Mesodermal cell (in vitro differentiated cells): ENCODE results near the gene WDR38.

Source experiments
- H3K27ac ChIP-seq: 2 replicates; pipeline ENCODE4 v1.7.0; 2013; ENCODE audit warnings: mild to moderate bottlenecking, low read depth, low read length, moderate library complexity; ENCODE audit not compliant: severe bottlenecking
- H3K36me3 ChIP-seq: 2 replicates; pipeline ENCODE4 v1.7.1; 2013; ENCODE audit warnings: mild to moderate bottlenecking, low read length, moderate library complexity; ENCODE audit not compliant: control insufficient read depth, insufficient read depth
- H3K4me1 ChIP-seq: one replicate; pipeline ENCODE4 v1.7.1; 2013; ENCODE audit warnings: mild to moderate bottlenecking, low read length; ENCODE audit not compliant: insufficient read depth, control insufficient read depth, poor library complexity, severe bottlenecking
- H3K4me3 ChIP-seq: 2 replicates; pipeline ENCODE4 v1.7.0; 2013; ENCODE audit warnings: low read length, control low read depth, mild to moderate bottlenecking; ENCODE audit not compliant: insufficient read depth, poor library complexity, severe bottlenecking; ENCODE audit errors: extremely low read depth
- H3K9me3 ChIP-seq: 2 replicates; pipeline ENCODE4 v1.7.1; 2013; ENCODE audit warnings: mild to moderate bottlenecking, low read length, moderate library complexity; ENCODE audit not compliant: control insufficient read depth
- WGBS, 2 experiments: methylation state at CpG; one replicate each; pipeline ENCODE4 v1.1.5; 2013; ENCODE audit warnings: missing lambda C conversion rate in 2 of 2; ENCODE audit not compliant: insufficient coverage in 2 of 2; 5-methylcytosine and 5-hydroxymethylcytosine counted together

WDR38 gene

DNA sequence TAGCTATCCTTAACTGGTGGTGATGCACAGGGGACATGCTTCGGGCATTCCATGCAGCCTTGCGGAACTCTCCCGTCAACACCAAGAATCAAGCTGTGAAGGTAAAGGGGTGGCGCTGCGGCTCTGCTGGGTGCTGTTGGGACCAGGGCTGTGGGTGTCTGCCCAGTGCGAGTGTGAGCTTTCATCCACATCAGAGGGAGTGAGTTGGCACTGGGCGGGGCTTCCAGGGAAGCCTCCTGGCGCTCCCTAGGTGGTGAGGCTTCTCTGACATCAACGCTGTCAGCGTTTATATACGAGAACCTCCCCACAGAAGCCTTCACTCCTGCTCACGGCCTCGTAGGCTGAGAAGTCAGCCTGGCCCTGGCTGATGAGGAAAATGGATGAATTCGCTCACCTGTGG is 20.4 kb downstream of the WDR38 start:
- H3K4me3 ChIP-seq = no peak overlapping the region
- H3K36me3 ChIP-seq = peaks cover 81% of the 10 kb centered on the region

GRCh38 chr9:124875501-124875900 is 22.2 kb downstream of the WDR38 start:
- no peak overlapping the region for H3K27ac ChIP-seq
- no peaks in the 10 kb centered on the region for H3K9me3 ChIP-seq
- 83 to 94% methylated on average over 3 to 4 of the region's 6 CpGs for WGBS, 2 experiments
- H3K4me1 ChIP-seq = peaks cover 11% of the 10 kb centered on the region
- H3K4me3 ChIP-seq = no peak overlapping the region
- peaks cover 92% of the 10 kb centered on the region for H3K36me3 ChIP-seq

More for the DNA sequence above, 20.4 kb downstream of the WDR38 start:
- no peaks in the 10 kb centered on the region for H3K9me3 ChIP-seq
- peaks cover 11% of the 10 kb centered on the region for H3K4me1 ChIP-seq
- WGBS, 2 experiments = 90 to 93% methylated on average over 13 to 14 of the region's 14 CpGs
- H3K27ac ChIP-seq = no peak overlapping the region

DNA sequence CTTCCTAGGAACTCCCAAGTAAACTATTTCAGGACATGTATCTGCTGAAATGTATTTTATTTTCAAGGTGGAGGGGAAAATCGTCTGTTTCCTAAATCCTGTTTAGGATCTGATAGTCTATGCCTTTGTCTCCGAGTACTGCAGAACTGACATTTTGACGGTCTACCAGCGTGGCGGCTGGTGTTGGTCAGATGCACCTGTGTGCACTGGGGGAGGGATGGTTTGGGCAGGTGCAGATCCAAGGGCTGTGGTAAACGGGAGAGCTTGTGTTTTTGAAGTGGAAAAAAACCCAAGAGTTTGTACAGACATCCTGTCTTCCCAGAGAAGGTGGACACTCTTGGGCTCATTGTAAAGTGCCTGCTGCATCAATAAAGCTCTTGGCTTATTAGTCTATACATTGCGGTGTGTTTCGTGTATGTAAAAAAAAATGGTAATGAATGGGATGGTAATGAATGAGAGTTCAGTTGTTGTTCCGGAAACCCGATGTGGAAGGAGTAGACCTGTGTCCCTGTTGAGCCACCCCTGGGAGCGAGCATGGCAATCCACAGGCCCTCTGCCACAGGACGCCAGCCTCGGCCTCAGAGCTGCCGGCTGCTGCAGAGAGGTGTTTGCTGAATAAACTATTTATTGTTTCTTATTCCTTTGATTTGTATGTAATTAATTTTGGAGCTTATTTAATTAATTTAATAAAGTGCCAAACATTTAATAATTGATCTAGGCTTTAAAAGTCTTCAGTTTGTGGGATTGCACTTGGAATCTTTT is 23.9 kb downstream of the WDR38 start:
- Histone ChIP-seq H3K4me1 (peaks cover 3% of the 10 kb centered on the region), H3K36me3 (peaks cover 83% of the 10 kb centered on the region), H3K9me3 (no peaks in the 10 kb centered on the region), H3K27ac (no peak overlapping the region), H3K4me3 (no peak overlapping the region)
- WGBS, 2 experiments = 89 to 97% methylated on average over 10 of the region's 14 CpGs

DNA sequence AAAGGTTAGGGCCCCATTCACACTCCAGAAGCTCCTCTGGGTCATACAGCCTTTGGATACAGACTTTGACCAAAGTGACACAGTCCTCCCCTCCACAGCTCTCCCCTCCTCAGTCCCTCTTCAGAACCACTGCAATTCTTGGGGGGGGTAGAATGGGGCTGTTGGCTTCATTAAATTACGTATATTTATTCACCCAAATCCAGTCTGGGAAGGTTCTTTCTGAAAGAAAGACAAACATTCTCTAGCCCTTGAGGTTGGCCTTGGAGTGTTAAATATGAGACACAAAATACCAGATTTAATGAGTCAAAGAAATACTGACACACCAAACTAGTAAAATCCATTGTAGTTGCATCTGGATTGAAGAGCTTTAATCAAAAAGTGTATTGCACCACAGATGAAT is 24.8 kb downstream of the WDR38 start:
- Histone ChIP-seq H3K27ac (no peak overlapping the region), H3K4me1 (no peaks in the 10 kb centered on the region), H3K4me3 (no peak overlapping the region), H3K36me3 (peaks cover 80% of the 10 kb centered on the region), H3K9me3 (no peaks in the 10 kb centered on the region)
- no CpG with 5 or more reads among the region's 1 CpG for WGBS, 2 experiments

DNA sequence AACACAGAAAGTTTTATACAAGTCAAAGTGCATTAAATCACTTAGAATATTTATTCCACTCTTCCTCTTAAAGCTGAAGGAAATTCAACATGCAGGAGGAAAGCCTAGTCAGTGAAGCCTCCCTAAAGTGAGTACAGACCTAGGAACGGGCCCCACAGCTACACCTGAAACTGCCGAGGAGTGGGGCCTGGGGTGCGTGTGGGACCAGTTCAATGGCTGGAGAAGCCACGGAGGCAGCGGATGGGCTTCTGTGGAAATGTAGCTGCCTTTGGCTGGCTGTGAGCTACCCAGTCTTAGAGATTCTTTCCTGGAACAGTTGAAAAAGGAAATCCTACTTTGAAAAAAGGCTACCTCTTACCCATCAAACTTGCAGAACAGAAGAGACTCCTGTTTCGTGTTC is 25.3 kb downstream of the WDR38 start:
- H3K27ac ChIP-seq = peak overlapping the region; percentile 29
- WGBS, 2 experiments = 83 to 89% methylated on average over 6 of the region's 6 CpGs
- no peaks in the 10 kb centered on the region for H3K4me1 ChIP-seq
- peaks cover 76% of the 10 kb centered on the region for H3K36me3 ChIP-seq
- H3K4me3 ChIP-seq = no peak overlapping the region
- no peaks in the 10 kb centered on the region for H3K9me3 ChIP-seq

DNA sequence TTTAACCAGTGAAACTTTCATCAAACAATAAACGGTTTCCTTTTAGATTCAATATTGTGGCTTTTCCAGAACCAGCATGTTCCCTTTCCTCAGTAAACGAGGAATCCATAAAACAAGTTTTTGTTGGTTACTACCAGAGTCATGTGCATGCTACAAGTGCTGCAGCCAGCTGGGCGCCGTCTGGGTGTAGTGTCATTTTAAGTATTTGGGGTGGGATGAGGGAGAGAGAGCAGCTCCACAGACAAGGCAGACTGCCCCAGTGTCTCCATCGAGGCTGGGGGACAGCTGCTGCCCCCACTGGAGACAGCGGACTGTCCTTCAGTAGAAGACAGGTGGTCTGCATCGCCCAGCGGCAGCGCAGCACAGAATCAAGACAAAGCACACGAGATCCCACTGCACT is 26.0 kb downstream of the WDR38 start:
- 88 to 92% methylated on average over 10 of the region's 10 CpGs for WGBS, 2 experiments
- no peaks in the 10 kb centered on the region for H3K9me3 ChIP-seq
- peaks cover 71% of the 10 kb centered on the region for H3K36me3 ChIP-seq
- no peak overlapping the region for H3K4me3 ChIP-seq
- H3K4me1 ChIP-seq = no peaks in the 10 kb centered on the region
- H3K27ac ChIP-seq = no peak overlapping the region

GRCh38 chr9:124880501-124880900 is 27.2 kb downstream of the WDR38 start:
- Histone ChIP-seq H3K4me1 (no peaks in the 10 kb centered on the region), H3K9me3 (no peaks in the 10 kb centered on the region), H3K36me3 (peaks cover 58% of the 10 kb centered on the region), H3K4me3 (no peak overlapping the region), H3K27ac (no peak overlapping the region)
- WGBS, 2 experiments = 36 to 41% methylated on average over 7 to 9 of the region's 9 CpGs

GRCh38 chr9:124881138-124881743 is 28.0 kb downstream of the WDR38 start:
- Histone ChIP-seq H3K4me1 (no peaks in the 10 kb centered on the region), H3K27ac (no peak overlapping the region), H3K4me3 (no peak overlapping the region), H3K36me3 (peaks cover 51% of the 10 kb centered on the region), H3K9me3 (no peaks in the 10 kb centered on the region)
- WGBS, 2 experiments = 94% methylated on average over 12 to 13 of the region's 16 CpGs

DNA sequence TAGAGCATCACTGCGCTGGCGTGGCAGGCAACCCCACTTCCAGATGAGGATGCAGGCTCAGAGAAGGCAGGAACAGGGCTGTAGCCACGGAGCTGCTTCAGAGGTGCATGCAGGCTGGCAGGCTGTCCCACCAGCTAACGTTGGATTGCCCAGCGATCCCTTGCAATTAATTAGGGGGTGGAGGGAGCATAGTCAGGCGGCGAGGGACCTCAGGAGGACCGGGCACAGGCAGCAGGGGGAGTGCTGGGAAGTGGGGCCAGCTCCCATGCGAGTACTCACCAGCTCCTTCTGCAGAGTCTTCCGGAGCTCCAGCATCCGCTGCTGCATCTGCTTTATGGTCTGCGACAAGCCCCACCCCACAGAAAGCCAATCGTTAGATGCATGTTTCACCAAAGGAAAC is 29.0 kb downstream of the WDR38 start:
- Histone ChIP-seq H3K4me3 (no peak overlapping the region), H3K36me3 (peaks cover 41% of the 10 kb centered on the region), H3K27ac (no peak overlapping the region), H3K9me3 (no peaks in the 10 kb centered on the region), H3K4me1 (no peaks in the 10 kb centered on the region)
- 72 to 76% methylated on average over 13 of the region's 13 CpGs for WGBS, 2 experiments

GRCh38 chr9:124884376-124884775 is 31.1 kb downstream of the WDR38 start:
- 67 to 76% methylated on average over 2 to 4 of the region's 4 CpGs for WGBS, 2 experiments
- Histone ChIP-seq H3K36me3 (peaks cover 35% of the 10 kb centered on the region), H3K9me3 (no peaks in the 10 kb centered on the region), H3K4me3 (no peak overlapping the region), H3K27ac (no peak overlapping the region), H3K4me1 (no peaks in the 10 kb centered on the region)

- Histone ChIP-seq H3K36me3 (peaks cover 35% of the 10 kb centered on the region), H3K4me3 (no peak overlapping the region), H3K27ac (no peak overlapping the region), H3K9me3 (no peaks in the 10 kb centered on the region), H3K4me1 (no peaks in the 10 kb centered on the region)
- 92 to 100% methylated on average over 4 of the region's 4 CpGs for WGBS, 2 experiments
Measured at GRCh38 chr9:124885551-124885950, 32.3 kb downstream of the WDR38 start.
